H1 (cell line): ENCODE measurements around the gene ABHD17B.

Experiments
- CEBPB ChIP-seq: IDR thresholded peaks from 2 replicates; pipeline ENCODE4 v1.6.1; 2012; ENCODE audit warnings: low read depth, low read length
- TCF12 ChIP-seq: IDR thresholded peaks from 2 replicates; pipeline ENCODE4 v1.6.1; 2011; ENCODE audit warnings: low read depth, mild to moderate bottlenecking, low read length
- TF ChIP-seq, protein P1 (sequence below), 3 experiments: IDR thresholded peaks; 1 replicate in 2 of 3; 2 replicates in 1 of 3; pipeline versions ENCODE4 v1.5.1 to v1.6.1; 2011; ENCODE audit warnings: low read length in 3 of 3, mild to moderate bottlenecking in 3 of 3, inconsistent platforms in 2 of 3, low read depth in 1 of 3, moderate library complexity in 1 of 3; ENCODE audit not compliant: insufficient read depth in 1 of 3; ENCODE audit errors: control extremely low read depth in 1 of 3

DNA sequence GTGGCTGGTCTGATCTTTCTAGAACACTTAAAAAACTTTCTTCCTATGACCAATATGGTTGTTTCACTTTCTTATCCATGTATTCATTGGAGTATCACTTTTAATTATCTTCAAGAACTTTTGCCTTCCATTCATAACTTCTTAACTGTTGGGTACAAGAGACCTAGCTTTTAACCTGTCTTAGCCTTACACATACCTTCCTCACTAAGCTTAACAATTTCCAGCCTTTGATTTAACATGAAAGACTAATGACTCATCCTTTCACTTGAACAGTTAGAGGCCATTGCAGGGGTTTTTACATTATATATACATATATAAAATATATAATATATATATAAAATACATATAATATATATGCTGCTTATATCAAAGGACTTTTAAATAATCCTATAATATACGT, 57.9 kb downstream of the ABHD17B start:
- no peak for TF ChIP-seq TCF12
- TF ChIP-seq CEBPB: no peak
- TF ChIP-seq, protein P1, sequence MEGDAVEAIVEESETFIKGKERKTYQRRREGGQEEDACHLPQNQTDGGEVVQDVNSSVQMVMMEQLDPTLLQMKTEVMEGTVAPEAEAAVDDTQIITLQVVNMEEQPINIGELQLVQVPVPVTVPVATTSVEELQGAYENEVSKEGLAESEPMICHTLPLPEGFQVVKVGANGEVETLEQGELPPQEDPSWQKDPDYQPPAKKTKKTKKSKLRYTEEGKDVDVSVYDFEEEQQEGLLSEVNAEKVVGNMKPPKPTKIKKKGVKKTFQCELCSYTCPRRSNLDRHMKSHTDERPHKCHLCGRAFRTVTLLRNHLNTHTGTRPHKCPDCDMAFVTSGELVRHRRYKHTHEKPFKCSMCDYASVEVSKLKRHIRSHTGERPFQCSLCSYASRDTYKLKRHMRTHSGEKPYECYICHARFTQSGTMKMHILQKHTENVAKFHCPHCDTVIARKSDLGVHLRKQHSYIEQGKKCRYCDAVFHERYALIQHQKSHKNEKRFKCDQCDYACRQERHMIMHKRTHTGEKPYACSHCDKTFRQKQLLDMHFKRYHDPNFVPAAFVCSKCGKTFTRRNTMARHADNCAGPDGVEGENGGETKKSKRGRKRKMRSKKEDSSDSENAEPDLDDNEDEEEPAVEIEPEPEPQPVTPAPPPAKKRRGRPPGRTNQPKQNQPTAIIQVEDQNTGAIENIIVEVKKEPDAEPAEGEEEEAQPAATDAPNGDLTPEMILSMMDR (IDR thresholded peaks at IDR 0.05; ENCODE audit: control extremely low read depth in 1 of 3, insufficient read depth in 1 of 3, low read depth in 1 of 3, low read length in 3 of 3): no peak
